ENCODE data around the gene FOXP1.

The FOXP1 gene

GRCh38 chr3:71456826-71457225 lies 126.7 kb downstream of the FOXP1 start:
- no peaks in the 10 kb centered on the region for H3K27me3 ChIP-seq
- no peaks in the 10 kb centered on the region for H3K9me3 ChIP-seq
- H3K4me3 ChIP-seq (ENCODE audit: low read depth in 1 of 2, low read length in 1 of 2), result no peak overlapping the region
- no peaks in the 10 kb centered on the region for H3K36me3 ChIP-seq
- peak overlapping the region; percentile 77 for H3K27ac ChIP-seq
- peaks cover 50 to 64% of the 10 kb centered on the region in 2 experiments for H3K4me1 ChIP-seq (ENCODE audit: control insufficient read depth in 1 of 2, insufficient read depth in 1 of 2, low read depth in 1 of 2, low read length in 1 of 2)
- TF ChIP-seq CTCF (IDR thresholded peaks at IDR 0.05), result no peak

GRCh38 chr3:71456156-71456555 lies 127.4 kb downstream of the FOXP1 start:
- Histone ChIP-seq H3K36me3 (no peaks in the 10 kb centered on the region), H3K27ac (peak overlapping the region; percentile 77), H3K4me3 (ENCODE audit: low read depth in 1 of 2, low read length in 1 of 2) (peak overlapping the region; percentile 15 to 42), H3K9me3 (no peaks in the 10 kb centered on the region), H3K4me1 (ENCODE audit: control insufficient read depth in 1 of 2, insufficient read depth in 1 of 2, low read depth in 1 of 2, low read length in 1 of 2) (peaks cover 56 to 71% of the 10 kb centered on the region in 2 experiments), H3K27me3 (no peaks in the 10 kb centered on the region)
- no peak for TF ChIP-seq CTCF (IDR thresholded peaks at IDR 0.05)

GRCh38 chr3:71454512-71455403 lies 128.8 kb downstream of the FOXP1 start:
- no peaks in the 10 kb centered on the region for H3K27me3 ChIP-seq
- peak overlapping the region; percentile 77 for H3K27ac ChIP-seq
- no peaks in the 10 kb centered on the region for H3K36me3 ChIP-seq
- peak overlapping the region in 1 of 2 experiments; percentile 42 for H3K4me3 ChIP-seq (ENCODE audit: low read depth in 1 of 2, low read length in 1 of 2)
- H3K9me3 ChIP-seq, result no peaks in the 10 kb centered on the region
- no peak for TF ChIP-seq CTCF (IDR thresholded peaks at IDR 0.05)
- H3K4me1 ChIP-seq (ENCODE audit: control insufficient read depth in 1 of 2, insufficient read depth in 1 of 2, low read depth in 1 of 2, low read length in 1 of 2), result peaks cover 62 to 76% of the 10 kb centered on the region in 2 experiments

- no peak for TF ChIP-seq CTCF (IDR thresholded peaks at IDR 0.05)
- Histone ChIP-seq H3K4me3 (ENCODE audit: low read depth in 1 of 2, low read length in 1 of 2) (no peak overlapping the region), H3K9me3 (no peaks in the 10 kb centered on the region), H3K27me3 (no peaks in the 10 kb centered on the region), H3K36me3 (no peaks in the 10 kb centered on the region), H3K4me1 (ENCODE audit: control insufficient read depth in 1 of 2, insufficient read depth in 1 of 2, low read depth in 1 of 2, low read length in 1 of 2) (peaks cover 62 to 76% of the 10 kb centered on the region in 2 experiments), H3K27ac (peak overlapping the region; percentile 77)
These were observed 129.6 kb downstream of the FOXP1 start for GRCh38 chr3:71453822-71454511.

- Histone ChIP-seq H3K4me3 (ENCODE audit: low read depth in 1 of 2, low read length in 1 of 2) (no peak overlapping the region), H3K27ac (peak overlapping the region; percentile 77), H3K4me1 (ENCODE audit: control insufficient read depth in 1 of 2, insufficient read depth in 1 of 2, low read depth in 1 of 2, low read length in 1 of 2) (peaks cover 64 to 76% of the 10 kb centered on the region in 2 experiments), H3K9me3 (no peaks in the 10 kb centered on the region), H3K36me3 (no peaks in the 10 kb centered on the region), H3K27me3 (no peaks in the 10 kb centered on the region)
- TF ChIP-seq CTCF (IDR thresholded peaks at IDR 0.05), result no peak
These were observed 130.2 kb downstream of the FOXP1 start for GRCh38 chr3:71453319-71453718.
